GM12878 (cell line): ENCODE results near the gene TSPAN12. TPM values are rescaled to one million over a fixed set of nuclear protein-coding genes. Genes with fewer than 3 reads are reported as not detected.

Source experiments
- BCLAF1 ChIP-seq: fragments of 450-650 bp; IDR thresholded peaks from 2 replicates; pipeline ENCODE4 v1.6.1; 2017; ENCODE audit warnings: antibody characterized with exemption, mild to moderate bottlenecking, moderate library complexity
- BHLHE40 ChIP-seq, 2 experiments: fragments of 450-650 bp in 1 of 2; IDR thresholded peaks; 2 replicates each; pipeline ENCODE4 v1.6.1; 2011 to 2017; ENCODE audit warnings: low read depth in 2 of 2, borderline replicate concordance in 1 of 2, improper control_type of control experiment in 1 of 2, low read length in 1 of 2, mild to moderate bottlenecking in 1 of 2
- CBX3 ChIP-seq: fragments of 200-600 bp; sonication (generic); IDR thresholded peaks from 2 replicates; pipeline ENCODE4 v1.6.1; 2016; ENCODE audit warnings: low read depth, borderline replicate concordance
- CHD2 ChIP-seq: IDR thresholded peaks from 2 replicates; pipeline ENCODE4 v1.6.1; 2011; ENCODE audit warnings: low read depth, low read length, improper control_type of control experiment, borderline replicate concordance
- GATAD2B ChIP-seq: fragments of 450-650 bp; conservative IDR thresholded peaks from 2 replicates; pipeline ENCODE4 v1.6.1; 2017; ENCODE audit warnings: low read depth, mild to moderate bottlenecking, moderate library complexity
- KAT2A ChIP-seq: conservative IDR thresholded peaks from 2 replicates; pipeline ENCODE4 v1.6.1; 2011; ENCODE audit warnings: low read depth, low read length; ENCODE audit not compliant: control insufficient read depth
- MEF2A ChIP-seq: IDR thresholded peaks from 2 replicates; pipeline ENCODE4 v1.6.1; 2011; ENCODE audit warnings: low read depth, mild to moderate bottlenecking, low read length, moderate library complexity; ENCODE audit not compliant: insufficient read depth
- MYC ChIP-seq: IDR thresholded peaks from 2 replicates; pipeline ENCODE4 v1.6.1; 2011; ENCODE audit warnings: mild to moderate bottlenecking, low read length, moderate library complexity, inconsistent platforms; ENCODE audit not compliant: insufficient read depth, insufficient replicate concordance, insufficient read length, severe bottlenecking
- RUNX3 ChIP-seq: IDR thresholded peaks from 2 replicates; pipeline ENCODE4 v1.6.1; 2012; ENCODE audit warnings: low read length, inconsistent platforms
- SIX5 ChIP-seq: IDR thresholded peaks from 2 replicates; pipeline ENCODE4 v1.6.1; 2011; ENCODE audit warnings: mild to moderate bottlenecking, low read depth, low read length, moderate library complexity; ENCODE audit not compliant: severe bottlenecking
- STAT3 ChIP-seq: IDR thresholded peaks from 2 replicates; pipeline ENCODE4 v1.6.1; 2011; ENCODE audit warnings: low read depth, low read length, improper control_type of control experiment
- TARDBP ChIP-seq: IDR thresholded peaks from 2 replicates; pipeline ENCODE4 v1.6.1; 2016; ENCODE audit warnings: borderline replicate concordance
- polyA plus RNA-seq, 11 experiments: library from polyadenylated mRNA; depleted of rRNA in 4 of 11; unstranded in 6 of 11; stranded (reverse) in 5 of 11; fragments of >200 nt; fragmentation: Nextera tagmentation in 4 of 11; fragmentation: Illumina TruSeq in 1 of 11; extraction: Ambion mirVana in 4 of 11; extraction: Trizol in 1 of 11; gene quantifications; 1 replicate in 1 of 11; 2 replicates in 10 of 11; pipeline versions ENCODE4 v1.2.1 to v1.2.3, GENCODE V29; 2011 to 2016; ENCODE audit warnings: inconsistent platforms in 2 of 11, missing spikeins in 2 of 11, low read depth in 1 of 11
- total RNA-seq, 4 experiments: library from RNA; depleted of rRNA in 3 of 4; stranded (reverse); fragments of >200 nt in 3 of 4; fragmentation: Illumina TruSeq in 1 of 4; extraction: Trizol in 1 of 4; gene quantifications; 2 replicates each; pipeline versions ENCODE4 v1.2.1 to v1.2.3, GENCODE V29; 2013 to 2021
- TF ChIP-seq, protein P1 (sequence below): fragments of 450-650 bp; IDR thresholded peaks from 2 replicates; pipeline ENCODE4 v1.6.1; 2016; ENCODE audit warnings: mild to moderate bottlenecking
- TF ChIP-seq, protein P2 (sequence below): IDR thresholded peaks from 2 replicates; pipeline ENCODE4 v1.6.1; 2012; ENCODE audit warnings: improper control_type of control experiment, low read depth, low read length; ENCODE audit not compliant: insufficient replicate concordance
- TF ChIP-seq, protein P3 (sequence below): fragments of 450-650 bp; IDR thresholded peaks from 2 replicates; pipeline ENCODE4 v1.6.1; 2017; ENCODE audit warnings: mild to moderate bottlenecking

The TSPAN12 gene
- total and polyA plus RNA-seq, 10 of the 15 experiments (the other 5 are each of a cell fraction or from before 2014, with no cell fraction given): 0.67 to 110 (median 1.3) TPM

- TF ChIP-seq BCLAF1 (0 out of 2 replicates have a peak, but pooled peaks have one; percentile 11), KAT2A (no peak), CBX3 (no peak), GATAD2B (peak; percentile 100), CHD2 (peak; percentile 69), TARDBP (no peak), STAT3 (no peak), BHLHE40 (IDR thresholded peaks at IDR 0.05; ENCODE audit: borderline replicate concordance in 1 of 2, low read depth in 2 of 2, low read length in 1 of 2) (peak; percentile 64 to 77; a peak in 3 of 4 replicates), MEF2A (no peak), SIX5 (no peak), MYC (no peak), RUNX3 (peak; percentile 23; the same call in 1 of the 2 replicates)
- TF ChIP-seq, protein P1, sequence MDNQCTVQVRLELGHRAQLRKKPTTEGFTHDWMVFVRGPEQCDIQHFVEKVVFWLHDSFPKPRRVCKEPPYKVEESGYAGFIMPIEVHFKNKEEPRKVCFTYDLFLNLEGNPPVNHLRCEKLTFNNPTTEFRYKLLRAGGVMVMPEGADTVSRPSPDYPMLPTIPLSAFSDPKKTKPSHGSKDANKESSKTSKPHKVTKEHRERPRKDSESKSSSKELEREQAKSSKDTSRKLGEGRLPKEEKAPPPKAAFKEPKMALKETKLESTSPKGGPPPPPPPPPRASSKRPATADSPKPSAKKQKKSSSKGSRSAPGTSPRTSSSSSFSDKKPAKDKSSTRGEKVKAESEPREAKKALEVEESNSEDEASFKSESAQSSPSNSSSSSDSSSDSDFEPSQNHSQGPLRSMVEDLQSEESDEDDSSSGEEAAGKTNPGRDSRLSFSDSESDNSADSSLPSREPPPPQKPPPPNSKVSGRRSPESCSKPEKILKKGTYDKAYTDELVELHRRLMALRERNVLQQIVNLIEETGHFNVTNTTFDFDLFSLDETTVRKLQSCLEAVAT: peak; percentile 88; the same call in 1 of the 2 replicates
- TF ChIP-seq, protein P2, sequence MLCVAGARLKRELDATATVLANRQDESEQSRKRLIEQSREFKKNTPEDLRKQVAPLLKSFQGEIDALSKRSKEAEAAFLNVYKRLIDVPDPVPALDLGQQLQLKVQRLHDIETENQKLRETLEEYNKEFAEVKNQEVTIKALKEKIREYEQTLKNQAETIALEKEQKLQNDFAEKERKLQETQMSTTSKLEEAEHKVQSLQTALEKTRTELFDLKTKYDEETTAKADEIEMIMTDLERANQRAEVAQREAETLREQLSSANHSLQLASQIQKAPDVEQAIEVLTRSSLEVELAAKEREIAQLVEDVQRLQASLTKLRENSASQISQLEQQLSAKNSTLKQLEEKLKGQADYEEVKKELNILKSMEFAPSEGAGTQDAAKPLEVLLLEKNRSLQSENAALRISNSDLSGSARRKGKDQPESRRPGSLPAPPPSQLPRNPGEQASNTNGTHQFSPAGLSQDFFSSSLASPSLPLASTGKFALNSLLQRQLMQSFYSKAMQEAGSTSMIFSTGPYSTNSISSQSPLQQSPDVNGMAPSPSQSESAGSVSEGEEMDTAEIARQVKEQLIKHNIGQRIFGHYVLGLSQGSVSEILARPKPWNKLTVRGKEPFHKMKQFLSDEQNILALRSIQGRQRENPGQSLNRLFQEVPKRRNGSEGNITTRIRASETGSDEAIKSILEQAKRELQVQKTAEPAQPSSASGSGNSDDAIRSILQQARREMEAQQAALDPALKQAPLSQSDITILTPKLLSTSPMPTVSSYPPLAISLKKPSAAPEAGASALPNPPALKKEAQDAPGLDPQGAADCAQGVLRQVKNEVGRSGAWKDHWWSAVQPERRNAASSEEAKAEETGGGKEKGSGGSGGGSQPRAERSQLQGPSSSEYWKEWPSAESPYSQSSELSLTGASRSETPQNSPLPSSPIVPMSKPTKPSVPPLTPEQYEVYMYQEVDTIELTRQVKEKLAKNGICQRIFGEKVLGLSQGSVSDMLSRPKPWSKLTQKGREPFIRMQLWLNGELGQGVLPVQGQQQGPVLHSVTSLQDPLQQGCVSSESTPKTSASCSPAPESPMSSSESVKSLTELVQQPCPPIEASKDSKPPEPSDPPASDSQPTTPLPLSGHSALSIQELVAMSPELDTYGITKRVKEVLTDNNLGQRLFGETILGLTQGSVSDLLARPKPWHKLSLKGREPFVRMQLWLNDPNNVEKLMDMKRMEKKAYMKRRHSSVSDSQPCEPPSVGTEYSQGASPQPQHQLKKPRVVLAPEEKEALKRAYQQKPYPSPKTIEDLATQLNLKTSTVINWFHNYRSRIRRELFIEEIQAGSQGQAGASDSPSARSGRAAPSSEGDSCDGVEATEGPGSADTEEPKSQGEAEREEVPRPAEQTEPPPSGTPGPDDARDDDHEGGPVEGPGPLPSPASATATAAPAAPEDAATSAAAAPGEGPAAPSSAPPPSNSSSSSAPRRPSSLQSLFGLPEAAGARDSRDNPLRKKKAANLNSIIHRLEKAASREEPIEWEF: peak; percentile 76
- TF ChIP-seq, protein P3, sequence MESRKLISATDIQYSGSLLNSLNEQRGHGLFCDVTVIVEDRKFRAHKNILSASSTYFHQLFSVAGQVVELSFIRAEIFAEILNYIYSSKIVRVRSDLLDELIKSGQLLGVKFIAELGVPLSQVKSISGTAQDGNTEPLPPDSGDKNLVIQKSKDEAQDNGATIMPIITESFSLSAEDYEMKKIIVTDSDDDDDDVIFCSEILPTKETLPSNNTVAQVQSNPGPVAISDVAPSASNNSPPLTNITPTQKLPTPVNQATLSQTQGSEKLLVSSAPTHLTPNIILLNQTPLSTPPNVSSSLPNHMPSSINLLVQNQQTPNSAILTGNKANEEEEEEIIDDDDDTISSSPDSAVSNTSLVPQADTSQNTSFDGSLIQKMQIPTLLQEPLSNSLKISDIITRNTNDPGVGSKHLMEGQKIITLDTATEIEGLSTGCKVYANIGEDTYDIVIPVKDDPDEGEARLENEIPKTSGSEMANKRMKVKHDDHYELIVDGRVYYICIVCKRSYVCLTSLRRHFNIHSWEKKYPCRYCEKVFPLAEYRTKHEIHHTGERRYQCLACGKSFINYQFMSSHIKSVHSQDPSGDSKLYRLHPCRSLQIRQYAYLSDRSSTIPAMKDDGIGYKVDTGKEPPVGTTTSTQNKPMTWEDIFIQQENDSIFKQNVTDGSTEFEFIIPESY: no peak
These were observed 1.2 kb downstream of the TSPAN12 start (continued) for GRCh38 chr7:120856621-120857352.
